ENCODE measurements around the gene PRKAR1A. TPM values are rescaled to one million over a fixed set of nuclear protein-coding genes. Genes with fewer than 3 reads are reported as not detected.

PRKAR1A gene
- total RNA-seq, 1 experiment from 2014 or later, result 174 TPM

DNA sequence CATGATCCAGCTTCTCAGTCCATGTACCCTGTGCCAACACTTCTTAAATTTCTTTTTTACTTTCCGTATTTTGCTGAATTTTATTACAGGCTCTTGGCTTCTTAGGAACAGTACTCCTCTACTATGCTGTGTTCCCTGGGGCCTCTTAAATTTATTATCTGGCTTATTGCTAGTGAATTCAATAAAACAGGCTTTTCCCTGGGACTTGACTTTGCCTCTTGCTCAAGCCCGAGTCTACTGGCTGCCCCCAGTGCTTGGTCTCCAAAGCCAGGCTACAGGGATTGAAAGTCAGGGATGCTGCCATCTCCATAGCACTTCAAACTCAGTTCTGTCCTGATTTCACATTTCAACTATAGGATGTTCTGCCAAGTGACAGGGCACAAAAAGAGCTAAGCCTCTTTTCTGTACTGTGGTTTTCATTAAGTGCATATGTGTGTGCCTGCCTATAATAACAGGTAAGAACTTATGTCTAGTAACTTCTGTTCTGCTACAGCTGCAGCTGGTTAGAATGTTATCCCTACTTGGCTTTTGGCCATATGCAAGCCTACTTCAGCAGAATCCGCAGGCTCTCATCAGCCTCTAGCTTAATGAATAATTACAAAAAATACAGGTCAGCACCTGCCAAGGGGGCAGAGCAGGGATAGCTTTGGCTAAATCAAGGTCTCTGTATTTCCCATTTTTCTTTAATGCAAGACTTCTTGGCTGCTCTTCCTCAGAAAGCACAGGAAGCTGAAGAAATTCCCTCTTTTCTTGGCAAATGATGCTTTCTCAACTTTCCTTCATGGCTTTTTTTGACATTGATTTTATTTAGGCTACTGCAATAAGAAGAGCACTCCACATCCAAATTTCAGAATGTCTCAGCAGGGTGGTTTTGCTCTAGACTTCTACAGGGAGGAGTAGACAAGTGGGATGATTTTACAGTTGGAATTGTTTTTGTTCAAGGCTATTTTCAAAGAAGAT is 80.7 kb downstream of the PRKAR1A start:
- DNase-seq (ENCODE audit: low read depth, low spot score) (no peak), ATAC-seq (no peak)
- ChIA-PET POLR2A (no interaction called here), CTCF (no interaction called here)
- Histone ChIP-seq H3K27me3 (ENCODE audit: control insufficient read depth, insufficient read depth, low read length) (no peaks in the 10 kb centered on the region; the same call in none of the 2 replicates), H3K4me1 (ENCODE audit: control insufficient read depth, insufficient read depth, low read length) (no peaks in the 10 kb centered on the region), H3K4me3 (ENCODE audit: low read depth in 2 of 2, low read length in 2 of 2) (no peak overlapping the region), H3K27ac (ENCODE audit: low read length) (no peak overlapping the region), H3K36me3 (ENCODE audit: control insufficient read depth, insufficient read depth, low read length) (no peaks in the 10 kb centered on the region), H3K9me3 (ENCODE audit: control insufficient read depth, insufficient read depth, low read depth, low read length) (no peaks in the 10 kb centered on the region)
- no TSS peak for BruUV-seq (replicated peaks)
- in situ Hi-C loops (cut with HindIII; ENCODE audit: low pct_unique_long_range_greater_than_20kb, low sequenced_read_pairs) (no loop called here), intact Hi-C loops (cut with micrococcal nuclease; ENCODE audit: unreplicated experiment) (no loop called here)
- TF ChIP-seq SIN3A (IDR thresholded peaks at IDR 0.05; ENCODE audit: borderline replicate concordance, insufficient read depth, low read depth, low read length) (no peak), POLR2AphosphoS5 (IDR thresholded peaks at IDR 0.05; ENCODE audit: low read depth, low read length) (no peak)
- TF ChIP-seq, protein P1, sequence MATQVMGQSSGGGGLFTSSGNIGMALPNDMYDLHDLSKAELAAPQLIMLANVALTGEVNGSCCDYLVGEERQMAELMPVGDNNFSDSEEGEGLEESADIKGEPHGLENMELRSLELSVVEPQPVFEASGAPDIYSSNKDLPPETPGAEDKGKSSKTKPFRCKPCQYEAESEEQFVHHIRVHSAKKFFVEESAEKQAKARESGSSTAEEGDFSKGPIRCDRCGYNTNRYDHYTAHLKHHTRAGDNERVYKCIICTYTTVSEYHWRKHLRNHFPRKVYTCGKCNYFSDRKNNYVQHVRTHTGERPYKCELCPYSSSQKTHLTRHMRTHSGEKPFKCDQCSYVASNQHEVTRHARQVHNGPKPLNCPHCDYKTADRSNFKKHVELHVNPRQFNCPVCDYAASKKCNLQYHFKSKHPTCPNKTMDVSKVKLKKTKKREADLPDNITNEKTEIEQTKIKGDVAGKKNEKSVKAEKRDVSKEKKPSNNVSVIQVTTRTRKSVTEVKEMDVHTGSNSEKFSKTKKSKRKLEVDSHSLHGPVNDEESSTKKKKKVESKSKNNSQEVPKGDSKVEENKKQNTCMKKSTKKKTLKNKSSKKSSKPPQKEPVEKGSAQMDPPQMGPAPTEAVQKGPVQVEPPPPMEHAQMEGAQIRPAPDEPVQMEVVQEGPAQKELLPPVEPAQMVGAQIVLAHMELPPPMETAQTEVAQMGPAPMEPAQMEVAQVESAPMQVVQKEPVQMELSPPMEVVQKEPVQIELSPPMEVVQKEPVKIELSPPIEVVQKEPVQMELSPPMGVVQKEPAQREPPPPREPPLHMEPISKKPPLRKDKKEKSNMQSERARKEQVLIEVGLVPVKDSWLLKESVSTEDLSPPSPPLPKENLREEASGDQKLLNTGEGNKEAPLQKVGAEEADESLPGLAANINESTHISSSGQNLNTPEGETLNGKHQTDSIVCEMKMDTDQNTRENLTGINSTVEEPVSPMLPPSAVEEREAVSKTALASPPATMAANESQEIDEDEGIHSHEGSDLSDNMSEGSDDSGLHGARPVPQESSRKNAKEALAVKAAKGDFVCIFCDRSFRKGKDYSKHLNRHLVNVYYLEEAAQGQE (IDR thresholded peaks at IDR 0.05; ENCODE audit: insufficient read depth in 1 of 2, low read depth in 2 of 2, low read length in 1 of 2), result no peak
- TF ChIP-seq, protein P2, sequence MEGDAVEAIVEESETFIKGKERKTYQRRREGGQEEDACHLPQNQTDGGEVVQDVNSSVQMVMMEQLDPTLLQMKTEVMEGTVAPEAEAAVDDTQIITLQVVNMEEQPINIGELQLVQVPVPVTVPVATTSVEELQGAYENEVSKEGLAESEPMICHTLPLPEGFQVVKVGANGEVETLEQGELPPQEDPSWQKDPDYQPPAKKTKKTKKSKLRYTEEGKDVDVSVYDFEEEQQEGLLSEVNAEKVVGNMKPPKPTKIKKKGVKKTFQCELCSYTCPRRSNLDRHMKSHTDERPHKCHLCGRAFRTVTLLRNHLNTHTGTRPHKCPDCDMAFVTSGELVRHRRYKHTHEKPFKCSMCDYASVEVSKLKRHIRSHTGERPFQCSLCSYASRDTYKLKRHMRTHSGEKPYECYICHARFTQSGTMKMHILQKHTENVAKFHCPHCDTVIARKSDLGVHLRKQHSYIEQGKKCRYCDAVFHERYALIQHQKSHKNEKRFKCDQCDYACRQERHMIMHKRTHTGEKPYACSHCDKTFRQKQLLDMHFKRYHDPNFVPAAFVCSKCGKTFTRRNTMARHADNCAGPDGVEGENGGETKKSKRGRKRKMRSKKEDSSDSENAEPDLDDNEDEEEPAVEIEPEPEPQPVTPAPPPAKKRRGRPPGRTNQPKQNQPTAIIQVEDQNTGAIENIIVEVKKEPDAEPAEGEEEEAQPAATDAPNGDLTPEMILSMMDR (IDR thresholded peaks at IDR 0.05), result no peak

DNA sequence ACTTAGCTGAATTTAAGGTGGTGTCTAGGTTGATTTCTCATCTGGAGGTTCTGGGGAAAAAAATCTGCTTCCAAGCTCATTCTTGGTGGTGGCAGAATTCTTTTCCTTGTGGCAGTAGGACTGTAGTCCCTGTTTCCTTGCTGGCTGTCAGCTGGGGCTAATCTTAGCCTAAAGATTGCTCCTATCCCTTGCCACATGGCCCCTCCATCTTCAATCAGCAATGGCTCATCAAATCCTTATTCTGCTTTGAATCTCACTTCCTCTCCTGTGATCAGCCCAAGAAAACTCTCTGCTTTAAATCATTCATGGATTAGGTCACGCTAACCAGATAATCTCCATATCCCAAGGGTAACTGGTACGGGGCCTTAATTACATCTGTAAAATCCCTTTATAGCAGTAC is 82.3 kb downstream of the PRKAR1A start:
- Histone ChIP-seq H3K4me3 (ENCODE audit: low read depth in 2 of 2, low read length in 2 of 2) (no peak overlapping the region), H3K27ac (ENCODE audit: low read length) (no peak overlapping the region), H3K36me3 (ENCODE audit: control insufficient read depth, insufficient read depth, low read length) (no peaks in the 10 kb centered on the region), H3K9me3 (ENCODE audit: control insufficient read depth, insufficient read depth, low read depth, low read length) (no peaks in the 10 kb centered on the region), H3K27me3 (ENCODE audit: control insufficient read depth, insufficient read depth, low read length) (peaks cover 4% of the 10 kb centered on the region), H3K4me1 (ENCODE audit: control insufficient read depth, insufficient read depth, low read length) (no peaks in the 10 kb centered on the region)
- ChIA-PET CTCF (no interaction called here), POLR2A (no interaction called here)
- in situ Hi-C loops (cut with HindIII; ENCODE audit: low pct_unique_long_range_greater_than_20kb, low sequenced_read_pairs), result no loop called here
- TF ChIP-seq, protein P2 (IDR thresholded peaks at IDR 0.05), result no peak
- no peak for TF ChIP-seq TCF7L2 (IDR thresholded peaks at IDR 0.05; ENCODE audit: low read depth, low read length)
- TF ChIP-seq, protein P1 (IDR thresholded peaks at IDR 0.05; ENCODE audit: insufficient read depth in 1 of 2, low read depth in 2 of 2, low read length in 1 of 2), result no peak
- no peak for TF ChIP-seq POLR2AphosphoS5 (IDR thresholded peaks at IDR 0.05; ENCODE audit: low read depth, low read length)
- TF ChIP-seq SIN3A (IDR thresholded peaks at IDR 0.05; ENCODE audit: borderline replicate concordance, insufficient read depth, low read depth, low read length), result no peak
- no TSS peak for BruUV-seq (replicated peaks)
- intact Hi-C loops (cut with micrococcal nuclease; ENCODE audit: unreplicated experiment), result no loop called here
- ATAC-seq, result no peak
- no peak for DNase-seq (ENCODE audit: low read depth, low spot score)
